IPS-18a (cell line): ENCODE data around the gene IQGAP3.

Source experiments
- H3K27ac ChIP-seq: one replicate; pipeline ENCODE4 v1.5.1; 2013; ENCODE audit warnings: low read length
- H3K27me3 ChIP-seq: one replicate; pipeline ENCODE4 v1.6.1; 2013; ENCODE audit warnings: mild to moderate bottlenecking, low read length; ENCODE audit not compliant: control insufficient read depth, insufficient read depth
- H3K36me3 ChIP-seq: one replicate; pipeline ENCODE4 v1.6.1; 2013; ENCODE audit warnings: low read depth, low read length; ENCODE audit not compliant: control insufficient read depth
- H3K4me1 ChIP-seq: one replicate; pipeline ENCODE4 v1.6.1; 2013; ENCODE audit warnings: low read depth, low read length; ENCODE audit not compliant: control insufficient read depth
- H3K4me3 ChIP-seq: one replicate; pipeline ENCODE4 v1.5.1; 2013; ENCODE audit warnings: low read length
- H3K9ac ChIP-seq: one replicate; pipeline ENCODE4 v1.6.1; 2013; ENCODE audit warnings: mild to moderate bottlenecking, low read length, moderate library complexity
- H3K9me3 ChIP-seq: one replicate; pipeline ENCODE4 v1.6.1; 2013; ENCODE audit warnings: low read depth, low read length; ENCODE audit not compliant: control insufficient read depth

IQGAP3 gene

GRCh38 chr1:156602557-156602993 lies 30.2 kb upstream of the IQGAP3 start:
- no peaks in the 10 kb centered on the region for H3K9me3 ChIP-seq
- H3K9ac ChIP-seq, result no peak overlapping the region
- H3K4me1 ChIP-seq, result no peaks in the 10 kb centered on the region
- H3K27me3 ChIP-seq, result no peaks in the 10 kb centered on the region
- H3K36me3 ChIP-seq, result peaks cover 15% of the 10 kb centered on the region
- no peak overlapping the region for H3K4me3 ChIP-seq
- no peak overlapping the region for H3K27ac ChIP-seq

GRCh38 chr1:156601892-156602291 lies 29.5 kb upstream of the IQGAP3 start:
- Histone ChIP-seq H3K9me3 (no peaks in the 10 kb centered on the region), H3K4me1 (no peaks in the 10 kb centered on the region), H3K27ac (peak overlapping the region; percentile 78), H3K27me3 (no peaks in the 10 kb centered on the region), H3K4me3 (peak overlapping the region; percentile 99), H3K9ac (peak overlapping the region; percentile 95), H3K36me3 (peaks cover 22% of the 10 kb centered on the region)

- Histone ChIP-seq H3K36me3 (peaks cover 28% of the 10 kb centered on the region), H3K9ac (peak within 1 kb of the TSS; percentile 95), H3K4me3 (peak within 1 kb of the TSS; percentile 99), H3K27ac (peak within 1 kb of the TSS; percentile 78), H3K4me1 (no peaks in the 10 kb centered on the region), H3K9me3 (no peaks in the 10 kb centered on the region), H3K27me3 (no peaks in the 10 kb centered on the region)
Observed at GRCh38 chr1:156601122-156601830, 28.9 kb upstream of the IQGAP3 start, which contains the start of gene GPATCH4. Gene GPATCH4 (minus strand): TSS chr1:156601479.

- H3K9me3 ChIP-seq, result no peaks in the 10 kb centered on the region
- H3K9ac ChIP-seq, result peak overlapping the region; percentile 95
- no peaks in the 10 kb centered on the region for H3K27me3 ChIP-seq
- H3K4me3 ChIP-seq, result peak overlapping the region; percentile 99
- H3K27ac ChIP-seq, result peak overlapping the region; percentile 78
- H3K36me3 ChIP-seq, result peaks cover 34% of the 10 kb centered on the region
- H3K4me1 ChIP-seq, result no peaks in the 10 kb centered on the region
Observed at GRCh38 chr1:156600733-156601121, 28.4 kb upstream of the IQGAP3 start.

GRCh38 chr1:156599811-156600210 lies 27.4 kb upstream of the IQGAP3 start:
- Histone ChIP-seq H3K27ac (no peak overlapping the region), H3K27me3 (no peaks in the 10 kb centered on the region), H3K9me3 (no peaks in the 10 kb centered on the region), H3K9ac (no peak overlapping the region), H3K4me3 (peak overlapping the region; percentile 99), H3K4me1 (no peaks in the 10 kb centered on the region), H3K36me3 (peaks cover 43% of the 10 kb centered on the region)

GRCh38 chr1:156598731-156599432 lies 26.5 kb upstream of the IQGAP3 start:
- H3K4me1 ChIP-seq, result no peaks in the 10 kb centered on the region
- no peak overlapping the region for H3K9ac ChIP-seq
- no peaks in the 10 kb centered on the region for H3K27me3 ChIP-seq
- H3K36me3 ChIP-seq, result peaks cover 52% of the 10 kb centered on the region
- H3K27ac ChIP-seq, result no peak overlapping the region
- H3K4me3 ChIP-seq, result no peak overlapping the region
- no peaks in the 10 kb centered on the region for H3K9me3 ChIP-seq

- Histone ChIP-seq H3K27ac (no peak overlapping the region), H3K4me1 (no peaks in the 10 kb centered on the region), H3K36me3 (peaks cover 60% of the 10 kb centered on the region), H3K27me3 (no peaks in the 10 kb centered on the region), H3K9ac (no peak overlapping the region), H3K9me3 (no peaks in the 10 kb centered on the region), H3K4me3 (no peak overlapping the region)
Observed at GRCh38 chr1:156598125-156598524, 25.8 kb upstream of the IQGAP3 start.

- H3K36me3 ChIP-seq, result peaks cover 60% of the 10 kb centered on the region
- H3K4me1 ChIP-seq, result no peaks in the 10 kb centered on the region
- H3K27ac ChIP-seq, result no peak overlapping the region
Observed at GRCh38 chr1:156596426-156596825, 24.1 kb upstream of the IQGAP3 start.

GRCh38 chr1:156595016-156595415 lies 22.7 kb upstream of the IQGAP3 start:
- H3K4me1 ChIP-seq, result peaks cover 7% of the 10 kb centered on the region
- H3K27me3 ChIP-seq, result no peaks in the 10 kb centered on the region
- no peaks in the 10 kb centered on the region for H3K9me3 ChIP-seq
- H3K9ac ChIP-seq, result no peak overlapping the region
- no peak overlapping the region for H3K4me3 ChIP-seq
- no peak overlapping the region for H3K27ac ChIP-seq
- H3K36me3 ChIP-seq, result peaks cover 60% of the 10 kb centered on the region

More at GRCh38 chr1:156596426-156596825, 24.1 kb upstream of the IQGAP3 start:
- H3K9ac ChIP-seq, result no peak overlapping the region
- no peaks in the 10 kb centered on the region for H3K27me3 ChIP-seq
- no peaks in the 10 kb centered on the region for H3K9me3 ChIP-seq
- no peak overlapping the region for H3K4me3 ChIP-seq

- Histone ChIP-seq H3K4me1 (peaks cover 7% of the 10 kb centered on the region), H3K27ac (no peak overlapping the region), H3K9me3 (no peaks in the 10 kb centered on the region), H3K36me3 (peaks cover 60% of the 10 kb centered on the region), H3K27me3 (no peaks in the 10 kb centered on the region), H3K4me3 (no peak overlapping the region), H3K9ac (no peak overlapping the region)
Observed at GRCh38 chr1:156594190-156594589, 21.8 kb upstream of the IQGAP3 start.

- Histone ChIP-seq H3K9me3 (no peaks in the 10 kb centered on the region), H3K4me1 (peaks cover 7% of the 10 kb centered on the region), H3K36me3 (peaks cover 55% of the 10 kb centered on the region), H3K27me3 (no peaks in the 10 kb centered on the region), H3K9ac (no peak overlapping the region), H3K27ac (no peak overlapping the region), H3K4me3 (no peak overlapping the region)
Observed at GRCh38 chr1:156593661-156593989, 21.3 kb upstream of the IQGAP3 start.
